Activated CD4-positive, alpha-beta T cell treated with anti-CD3 and anti-CD28 coated beads, Interleukin-2, amount 10 ng/mL, durations not matched to agents 24 days and 14 days (primary cell): Measurements from ENCODE around the gene RP9. TPM values are rescaled to one million over a fixed set of nuclear protein-coding genes. Genes with fewer than 3 reads are reported as not detected.

Experiments
- DNase-seq: peaks from one replicate; pipeline ENCODE4 v3.0.0; 2022
- H3K27ac Mint-ChIP-seq: one replicate; pipeline ENCODE4 v1.8.0; 2022; ENCODE audit warnings: mild to moderate bottlenecking, mixed read lengths
- H3K27me3 Mint-ChIP-seq: one replicate; pipeline ENCODE4 v1.8.0; 2022; ENCODE audit warnings: mixed read lengths
- H3K36me3 Mint-ChIP-seq: one replicate; pipeline ENCODE4 v1.8.0; 2022; ENCODE audit warnings: low read depth, mild to moderate bottlenecking, mixed read lengths
- H3K4me1 Mint-ChIP-seq: one replicate; pipeline ENCODE4 v1.8.0; 2021; ENCODE audit warnings: mixed read lengths
- H3K4me3 Mint-ChIP-seq: one replicate; pipeline ENCODE4 v1.8.0; 2022; ENCODE audit warnings: mild to moderate bottlenecking, moderate library complexity, mixed read lengths
- H3K9me3 Mint-ChIP-seq: one replicate; pipeline ENCODE4 v1.8.0; 2021; ENCODE audit warnings: mixed read lengths
- intact Hi-C: fragments of 100-400 bp; cut with micrococcal nuclease; formaldehyde crosslinking; loops from one replicate; pipeline ENCODE4 v1.15.1; 2023
- total RNA-seq: library from RNA; stranded (reverse); gene quantifications from 2 replicates; pipeline ENCODE4 v1.2.3, GENCODE V29; 2022

RP9 gene
- total RNA-seq, 1 donor from 2014 or later = 25.1 TPM

GRCh38 chr7:33044986-33045385 is 64.2 kb downstream of the RP9 start:
- no peak overlapping the region for H3K4me3 Mint-ChIP-seq
- intact Hi-C loops = no loop called here
- H3K27ac Mint-ChIP-seq = no peak overlapping the region
- no peaks in the 10 kb centered on the region for H3K27me3 Mint-ChIP-seq
- H3K36me3 Mint-ChIP-seq = peaks cover 1% of the 10 kb centered on the region
- peaks cover 22% of the 10 kb centered on the region for H3K4me1 Mint-ChIP-seq
- DNase-seq = no peak
- H3K9me3 Mint-ChIP-seq = no peaks in the 10 kb centered on the region

Other genes with a start within 250 kb of the RP9 start
- gene KBTBD2, start 217.6 kb downstream of the RP9 start, total RNA-seq = 30.2 and 31.5 TPM in 2 replicates
- 0.93 and 1.3 TPM in 2 replicates for gene FKBP9, start 152.0 kb downstream of the RP9 start, total RNA-seq
- 34.6 and 35.8 TPM in 2 replicates for gene NT5C3A, start 46.6 kb downstream of the RP9 start, total RNA-seq
- 4.2 and 4.3 TPM in 2 replicates for gene BBS9, start 20.2 kb upstream of the RP9 start, total RNA-seq